CD8-positive, alpha-beta memory T cell (primary cell): Measurements from ENCODE around the gene SLC30A3. TPM values are rescaled to one million over a fixed set of nuclear protein-coding genes. Genes with fewer than 3 reads are reported as not detected.

Source experiments
- CTCF ChIA-PET: fragments of 350-600 bp; sonication (Branson Sonifier 250); formaldehyde crosslinking; loops from one replicate; lab custom pipeline; 2021; ENCODE audit warnings: antibody characterized with exemption; lab: Charles Lee
- POLR2A ChIA-PET: fragments of 350-600 bp; sonication (Branson Sonifier 250); formaldehyde crosslinking; loops from one replicate; lab custom pipeline; 2021; ENCODE audit warnings: antibody characterized with exemption; lab: Charles Lee
- DNase-seq, 5 donors: peaks; one replicate each; pipeline versions ENCODE4 v3.0.0 to v3.0.0-alpha.2; 2020 to 2022; ENCODE audit warnings: mixed read lengths in 1 of 5
- H3K27ac ChIP-seq: one replicate; pipeline ENCODE4 v1.7.0; 2013; ENCODE audit warnings: low read depth, mild to moderate bottlenecking, low read length, moderate library complexity
- H3K27me3 ChIP-seq: 2 replicates; pipeline ENCODE4 v1.7.0; 2013; ENCODE audit warnings: low read length, mild to moderate bottlenecking; ENCODE audit not compliant: insufficient read depth, poor library complexity, severe bottlenecking
- H3K36me3 ChIP-seq: 2 replicates; pipeline ENCODE4 v1.7.0; 2013; ENCODE audit warnings: mild to moderate bottlenecking, low read length, moderate library complexity; ENCODE audit not compliant: insufficient read depth
- H3K4me1 ChIP-seq: 2 replicates; pipeline ENCODE4 v1.7.0; 2013; ENCODE audit warnings: mild to moderate bottlenecking, low read length, moderate library complexity; ENCODE audit not compliant: insufficient read depth
- H3K4me3 ChIP-seq: 2 replicates; pipeline ENCODE4 v1.7.0; 2013; ENCODE audit warnings: mild to moderate bottlenecking, low read length
- H3K9me3 ChIP-seq: 2 replicates; pipeline ENCODE4 v1.7.0; 2013; ENCODE audit warnings: mild to moderate bottlenecking, low read length
- H3K27ac Mint-ChIP-seq, 8 donors: one replicate each; pipeline ENCODE4 v1.8.0; 2020 to 2021; ENCODE audit warnings: mixed read lengths in 8 of 8, mild to moderate bottlenecking in 6 of 8, inconsistent platforms in 3 of 8, moderate library complexity in 3 of 8
- H3K27me3 Mint-ChIP-seq, 2 donors: one replicate each; pipeline ENCODE4 v1.8.0; 2020 to 2021; ENCODE audit warnings: mixed read lengths in 2 of 2, mild to moderate bottlenecking in 1 of 2, moderate library complexity in 1 of 2
- H3K36me3 Mint-ChIP-seq, 3 donors: one replicate each; pipeline ENCODE4 v1.8.0; 2020 to 2021; ENCODE audit warnings: mixed read lengths in 3 of 3, inconsistent platforms in 1 of 3, mild to moderate bottlenecking in 1 of 3
- H3K4me1 Mint-ChIP-seq, 3 donors: one replicate each; pipeline ENCODE4 v1.8.0; 2020 to 2021; ENCODE audit warnings: mixed read lengths in 3 of 3, inconsistent platforms in 1 of 3, mild to moderate bottlenecking in 1 of 3
- H3K4me3 Mint-ChIP-seq, 7 donors: one replicate each; pipeline ENCODE4 v1.8.0; 2020 to 2021; ENCODE audit warnings: mixed read lengths in 7 of 7, mild to moderate bottlenecking in 6 of 7, moderate library complexity in 4 of 7, inconsistent platforms in 2 of 7
- H3K9me3 Mint-ChIP-seq, 5 donors: one replicate each; pipeline ENCODE4 v1.8.0; 2020 to 2022; ENCODE audit warnings: mixed read lengths in 5 of 5, mild to moderate bottlenecking in 3 of 5, moderate library complexity in 2 of 5, inconsistent platforms in 1 of 5
- polyA plus RNA-seq: library from polyadenylated mRNA; unstranded; fragments of 300-500 nt; fragmentation: Illumina TruSeq; gene quantifications from one replicate; pipeline ENCODE4 v1.2.3, GENCODE V29; 2021
- total RNA-seq, 2 experiments: library from RNA; stranded (reverse); gene quantifications; one replicate each; pipeline ENCODE4 v1.2.3, GENCODE V29; 2021

SLC30A3 gene
- total and polyA plus RNA-seq, 3 experiments from 2014 or later = 0.33 to 0.55 TPM; not detected in 1

DNA sequence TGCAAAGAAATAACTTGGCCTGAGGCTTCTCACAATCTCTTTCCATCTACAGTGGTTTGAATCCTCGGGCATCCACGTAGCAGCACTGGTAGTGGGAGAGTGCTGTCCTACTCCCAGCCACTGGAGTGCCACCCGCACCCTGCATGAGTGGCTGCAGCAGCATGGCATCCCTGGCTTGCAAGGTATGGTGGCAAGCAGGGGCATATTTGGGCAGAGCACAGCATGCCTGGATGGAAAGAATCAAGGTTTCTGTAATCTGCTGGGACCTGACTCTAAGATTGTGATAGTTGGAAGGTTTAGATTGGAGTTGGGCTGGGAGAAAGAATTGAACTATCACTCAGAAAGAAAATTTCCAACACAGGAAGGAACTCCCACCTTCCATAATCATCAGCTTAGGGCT, 41.7 kb downstream of the SLC30A3 start:
- H3K4me3 Mint-ChIP-seq = peak overlapping the region in 1 of 7 donors; percentile 27
- peaks cover 42% of the 10 kb centered on the region for H3K36me3 ChIP-seq
- no peaks in the 10 kb centered on the region for H3K27me3 Mint-ChIP-seq
- no peak for DNase-seq
- H3K4me1 Mint-ChIP-seq = peaks cover 22 to 34% (median 29%) of the 10 kb centered on the region in 3 donors
- POLR2A ChIA-PET = no interaction called here
- peak overlapping the region in 1 of 8 donors; percentile 50 for H3K27ac Mint-ChIP-seq
- no peak overlapping the region for H3K4me3 ChIP-seq
- CTCF ChIA-PET = no interaction called here
- H3K27ac ChIP-seq = no peak overlapping the region
- H3K27me3 ChIP-seq = no peaks in the 10 kb centered on the region
- H3K9me3 Mint-ChIP-seq = no peaks in the 10 kb centered on the region
- H3K9me3 ChIP-seq = no peaks in the 10 kb centered on the region
- peaks cover 15% of the 10 kb centered on the region for H3K4me1 ChIP-seq
- peaks cover 6 to 66% (median 22%) of the 10 kb centered on the region in 3 donors for H3K36me3 Mint-ChIP-seq

DNA sequence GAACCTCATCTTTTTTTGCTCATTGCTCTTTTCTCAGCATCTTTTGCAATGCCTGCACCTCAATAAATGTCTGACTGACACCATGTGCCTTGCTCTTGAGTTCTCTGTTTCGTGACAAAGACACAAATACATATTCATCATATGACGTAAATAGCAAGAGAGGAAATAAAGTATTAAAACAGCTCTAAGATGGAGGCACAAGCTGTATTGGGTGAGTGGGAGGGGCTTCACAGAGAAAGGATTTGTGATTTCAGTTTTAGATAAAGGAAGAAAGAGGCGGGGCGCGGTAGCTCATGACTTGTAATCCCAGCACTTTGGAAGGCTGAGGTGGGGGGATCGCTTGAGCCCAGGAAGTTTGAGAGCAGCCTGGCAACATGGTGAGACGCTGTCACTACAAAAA, 42.8 kb downstream of the SLC30A3 start:
- ChIA-PET CTCF (no interaction called here), POLR2A (no interaction called here)
- peaks cover 25 to 37% (median 34%) of the 10 kb centered on the region in 3 donors for H3K4me1 Mint-ChIP-seq
- peaks cover 39% of the 10 kb centered on the region for H3K36me3 ChIP-seq
- no peaks in the 10 kb centered on the region for H3K27me3 Mint-ChIP-seq
- DNase-seq = no peak
- no peaks in the 10 kb centered on the region for H3K27me3 ChIP-seq
- no peaks in the 10 kb centered on the region for H3K9me3 ChIP-seq
- peaks cover 15% of the 10 kb centered on the region for H3K4me1 ChIP-seq
- peaks cover 6 to 67% (median 22%) of the 10 kb centered on the region in 3 donors for H3K36me3 Mint-ChIP-seq
- H3K4me3 Mint-ChIP-seq = peak overlapping the region in 2 of 7 donors; percentile 27 to 36
- H3K9me3 Mint-ChIP-seq = no peaks in the 10 kb centered on the region
- H3K4me3 ChIP-seq = no peak overlapping the region
- H3K27ac Mint-ChIP-seq = no peak overlapping the region
- no peak overlapping the region for H3K27ac ChIP-seq

DNA sequence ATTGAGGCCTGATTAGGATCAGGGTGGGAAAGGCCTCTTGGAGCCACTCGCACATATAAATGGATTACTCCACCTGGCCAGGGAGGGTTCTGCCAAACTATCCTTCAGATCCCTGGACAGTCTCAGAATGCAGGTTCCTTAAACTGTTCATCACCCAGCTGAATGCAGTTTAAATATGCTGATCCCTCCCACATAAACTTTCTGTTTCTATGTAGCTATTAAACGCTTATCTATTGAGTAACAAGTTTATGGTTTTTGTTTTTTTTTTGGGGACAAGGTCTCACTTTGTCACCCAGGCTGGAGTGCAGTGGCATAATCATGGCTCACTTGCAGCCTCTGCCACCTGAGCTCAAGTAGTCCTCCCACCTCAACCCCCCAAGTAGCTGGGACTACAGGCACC, 43.8 kb downstream of the SLC30A3 start:
- H3K27me3 ChIP-seq = no peaks in the 10 kb centered on the region
- ChIA-PET POLR2A (interaction anchor here (0.5 kb wide), 1 partner anchor 85 kb away, joined by 3 read pairs; no protein-coding TSS in a partner anchor), CTCF (no interaction called here)
- H3K27ac Mint-ChIP-seq = peak overlapping the region in 2 of 8 donors; percentile 66 to 94
- no peaks in the 10 kb centered on the region for H3K9me3 Mint-ChIP-seq
- H3K27me3 Mint-ChIP-seq = no peaks in the 10 kb centered on the region
- no peak for DNase-seq
- H3K36me3 ChIP-seq = peaks cover 29% of the 10 kb centered on the region
- no peak overlapping the region for H3K27ac ChIP-seq
- H3K4me3 Mint-ChIP-seq = peak overlapping the region in 5 of 7 donors; percentile 73 to 95 (median 93)
- H3K9me3 ChIP-seq = no peaks in the 10 kb centered on the region
- H3K36me3 Mint-ChIP-seq = peaks cover 6 to 60% (median 16%) of the 10 kb centered on the region in 3 donors
- H3K4me1 Mint-ChIP-seq = peaks cover 25 to 39% (median 34%) of the 10 kb centered on the region in 3 donors
- no peak overlapping the region for H3K4me3 ChIP-seq
- H3K4me1 ChIP-seq = peaks cover 15% of the 10 kb centered on the region

DNA sequence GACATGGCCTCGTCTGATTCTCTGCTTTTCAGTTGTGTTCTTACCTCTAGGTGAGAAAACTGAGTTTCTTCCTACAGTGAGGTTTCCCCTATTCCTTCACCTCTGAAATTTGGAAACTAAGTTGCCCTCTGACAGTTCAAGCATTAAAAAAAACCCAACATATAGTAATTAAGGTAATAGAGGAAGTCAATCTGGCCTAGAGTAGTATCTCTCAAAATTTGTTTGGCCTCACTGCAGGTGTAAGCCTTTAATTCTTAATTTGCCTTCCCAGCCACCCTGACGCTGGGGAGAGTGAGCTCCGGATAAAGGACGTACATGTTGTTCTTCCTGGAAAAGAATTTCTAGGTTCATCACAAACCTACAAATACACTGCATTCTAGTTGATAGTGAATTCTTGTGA, 44.2 kb downstream of the SLC30A3 start:
- no peaks in the 10 kb centered on the region for H3K9me3 Mint-ChIP-seq
- H3K36me3 Mint-ChIP-seq = peaks cover 6 to 57% (median 16%) of the 10 kb centered on the region in 3 donors
- no peak overlapping the region for H3K4me3 ChIP-seq
- POLR2A ChIA-PET = no interaction called here
- H3K27ac ChIP-seq = no peak overlapping the region
- H3K9me3 ChIP-seq = no peaks in the 10 kb centered on the region
- H3K27me3 ChIP-seq = no peaks in the 10 kb centered on the region
- H3K4me1 Mint-ChIP-seq = peaks cover 28 to 42% (median 36%) of the 10 kb centered on the region in 3 donors
- H3K27me3 Mint-ChIP-seq = no peaks in the 10 kb centered on the region
- DNase-seq = no peak
- H3K27ac Mint-ChIP-seq = peak overlapping the region in 6 of 8 donors; percentile 19 to 96 (median 87)
- peak overlapping the region; percentile 46 to 95 (median 93) for H3K4me3 Mint-ChIP-seq
- H3K36me3 ChIP-seq = peaks cover 24% of the 10 kb centered on the region
- CTCF ChIA-PET = interaction anchor here (0.7 kb wide), 1 partner anchor 84 kb away, joined by 3 read pairs; no protein-coding TSS in a partner anchor
- H3K4me1 ChIP-seq = peaks cover 16% of the 10 kb centered on the region

DNA sequence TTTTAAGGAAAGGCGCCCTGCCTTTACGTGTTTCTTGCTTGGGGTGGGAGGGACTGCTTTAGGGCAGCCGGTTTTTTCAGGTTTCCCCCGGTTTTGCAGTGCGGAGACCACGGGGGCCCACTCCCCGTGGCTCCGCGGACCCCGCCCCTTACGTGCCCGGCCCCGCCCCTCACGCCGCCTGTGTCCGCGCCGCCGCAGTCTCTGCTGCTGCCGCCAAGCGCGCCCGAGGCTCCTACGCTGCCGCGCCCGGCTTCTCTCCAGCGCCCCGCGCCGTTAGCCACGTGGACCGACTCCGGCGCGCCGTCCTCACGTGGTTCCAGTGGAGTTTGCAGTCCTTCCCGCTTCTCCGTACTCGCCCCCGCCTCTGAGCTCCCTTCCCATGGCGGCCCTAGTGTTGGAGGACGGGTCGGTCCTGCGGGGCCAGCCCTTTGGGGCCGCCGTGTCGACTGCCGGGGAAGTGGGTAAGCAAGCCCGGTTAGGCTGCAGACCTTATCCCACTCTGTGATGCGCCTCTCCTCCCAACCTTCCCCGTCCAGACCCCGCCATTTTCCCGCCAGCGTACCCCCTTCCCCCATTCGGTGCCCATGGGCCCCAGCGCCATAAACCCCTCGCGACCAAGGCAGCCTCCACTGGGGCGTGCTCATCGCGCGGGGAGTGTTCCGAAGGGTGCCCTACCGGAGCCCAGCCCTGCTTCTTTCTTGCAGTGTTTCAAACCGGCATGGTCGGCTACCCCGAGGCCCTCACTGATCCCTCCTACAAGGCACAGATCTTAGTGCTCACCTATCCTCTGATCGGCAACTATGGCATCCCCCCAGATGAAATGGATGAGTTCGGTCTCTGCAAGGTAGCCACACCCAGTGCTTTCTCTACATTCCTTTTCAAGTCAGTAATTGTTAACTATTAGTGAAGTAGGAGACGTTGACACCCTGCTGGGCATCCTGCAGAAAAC, 45.4 kb downstream of the SLC30A3 start, which contains the start of gene CAD:
Gene CAD, plus strand, starts transcription at position 197 of the 949 bp plus-strand sequence. Its CDS starts 183 bp downstream, at position 380.
- Mint-ChIP-seq H3K4me3 (peak within 1 kb of the TSS; percentile 92 to 97 (median 94)), H3K36me3 (peaks cover 0 to 53% (median 13%) of the 10 kb centered on the region in 3 donors), H3K27me3 (peaks cover 0 to 1% of the 10 kb centered on the region in 2 donors), H3K27ac (peak within 1 kb of the TSS; percentile 87 to 96 (median 94)), H3K4me1 (peaks cover 38 to 54% (median 46%) of the 10 kb centered on the region in 3 donors), H3K9me3 (no peaks in the 10 kb centered on the region)
- CTCF ChIA-PET = no interaction called here
- Histone ChIP-seq H3K9me3 (no peaks in the 10 kb centered on the region), H3K4me3 (peak within 1 kb of the TSS; percentile 87), H3K4me1 (peaks cover 24% of the 10 kb centered on the region), H3K27me3 (no peaks in the 10 kb centered on the region), H3K36me3 (peaks cover 20% of the 10 kb centered on the region), H3K27ac (peak within 1 kb of the TSS; percentile 70)
- peak; percentile 80 to 88 (median 82) for DNase-seq
- POLR2A ChIA-PET = no interaction called here

DNA sequence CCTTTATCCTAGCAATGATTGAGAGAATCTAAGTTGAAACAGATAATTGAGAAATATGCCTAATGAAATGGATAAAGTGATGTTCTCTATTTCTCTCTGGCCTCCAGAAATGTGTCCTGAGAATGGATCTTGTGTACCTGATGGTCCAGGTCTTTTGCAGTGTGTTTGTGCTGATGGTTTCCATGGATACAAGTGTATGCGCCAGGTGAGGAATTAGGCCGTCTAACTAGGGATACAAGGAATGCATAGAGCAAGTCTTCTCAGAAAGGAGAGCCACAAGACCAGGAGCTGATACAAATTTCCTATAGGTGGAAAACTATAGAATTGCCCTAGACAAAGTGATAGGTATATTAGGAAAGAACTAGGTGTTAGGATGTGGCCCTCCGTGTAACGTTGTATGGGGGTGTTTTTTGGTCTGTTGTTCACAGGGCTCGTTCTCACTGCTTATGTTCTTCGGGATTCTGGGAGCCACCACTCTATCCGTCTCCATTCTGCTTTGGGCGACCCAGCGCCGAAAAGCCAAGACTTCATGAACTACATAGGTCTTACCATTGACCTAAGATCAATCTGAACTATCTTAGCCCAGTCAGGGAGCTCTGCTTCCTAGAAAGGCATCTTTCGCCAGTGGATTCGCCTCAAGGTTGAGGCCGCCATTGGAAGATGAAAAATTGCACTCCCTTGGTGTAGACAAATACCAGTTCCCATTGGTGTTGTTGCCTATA, 46.3 kb downstream of the SLC30A3 start:
- no peak for DNase-seq
- POLR2A ChIA-PET = no interaction called here
- H3K4me3 Mint-ChIP-seq = peak overlapping the region; percentile 92 to 97 (median 94)
- Histone ChIP-seq H3K36me3 (peaks cover 14% of the 10 kb centered on the region), H3K4me1 (peaks cover 24% of the 10 kb centered on the region), H3K27ac (peak overlapping the region; percentile 70), H3K27me3 (no peaks in the 10 kb centered on the region), H3K9me3 (no peaks in the 10 kb centered on the region), H3K4me3 (peak overlapping the region; percentile 40)
- H3K27me3 Mint-ChIP-seq = peaks cover 0 to 2% of the 10 kb centered on the region in 2 donors
- H3K9me3 Mint-ChIP-seq = no peaks in the 10 kb centered on the region
- CTCF ChIA-PET = no interaction called here
- peaks cover 38 to 54% (median 46%) of the 10 kb centered on the region in 3 donors for H3K4me1 Mint-ChIP-seq
- peak overlapping the region; percentile 87 to 96 (median 94) for H3K27ac Mint-ChIP-seq
- H3K36me3 Mint-ChIP-seq = peaks cover 0 to 48% (median 11%) of the 10 kb centered on the region in 3 donors

DNA sequence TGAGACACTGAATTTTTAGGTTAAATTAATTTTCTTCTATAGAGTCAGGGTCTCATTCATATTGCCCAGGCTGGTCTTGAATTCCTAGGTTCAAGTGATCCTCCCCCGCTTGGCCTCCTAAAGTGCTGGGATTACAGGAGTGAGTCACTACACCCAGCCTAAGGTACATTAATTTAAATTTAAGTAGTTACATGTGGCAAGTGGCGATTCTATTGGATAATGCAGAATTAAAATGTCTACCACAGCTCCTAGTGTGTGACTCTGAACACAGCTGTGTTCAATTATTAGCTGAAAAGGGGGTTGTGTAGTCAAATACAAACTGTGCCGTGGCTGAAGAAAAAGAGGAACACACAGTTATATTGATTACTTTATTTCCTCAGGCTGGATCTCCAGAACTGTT, 47.9 kb downstream of the SLC30A3 start:
- peak overlapping the region in 3 of 8 donors; percentile 23 to 87 (median 51) for H3K27ac Mint-ChIP-seq
- H3K4me3 ChIP-seq = no peak overlapping the region
- peaks cover 6% of the 10 kb centered on the region for H3K36me3 ChIP-seq
- peak overlapping the region in 1 of 7 donors; percentile 47 for H3K4me3 Mint-ChIP-seq
- peaks cover 30% of the 10 kb centered on the region for H3K4me1 ChIP-seq
- POLR2A ChIA-PET = no interaction called here
- no peaks in the 10 kb centered on the region for H3K9me3 ChIP-seq
- no peaks in the 10 kb centered on the region for H3K27me3 ChIP-seq
- peaks cover 44 to 57% (median 52%) of the 10 kb centered on the region in 3 donors for H3K4me1 Mint-ChIP-seq
- no peak overlapping the region for H3K27ac ChIP-seq
- no peaks in the 10 kb centered on the region for H3K9me3 Mint-ChIP-seq
- H3K36me3 Mint-ChIP-seq = peaks cover 0 to 42% (median 3%) of the 10 kb centered on the region in 3 donors
- H3K27me3 Mint-ChIP-seq = peaks cover 0 to 2% of the 10 kb centered on the region in 2 donors
- no peak for DNase-seq
- CTCF ChIA-PET = no interaction called here
